Left kidney (tissue), 2 donors: ENCODE data around the gene FAP. TPM values are rescaled to one million over a fixed set of nuclear protein-coding genes. Genes with fewer than 3 reads are reported as not detected.

ENCODE experiments used
- DNase-seq: peaks from one replicate; pipeline ENCODE4 v3.0.0-alpha.2; 2013
- polyA plus RNA-seq: library from polyadenylated mRNA; unstranded; fragments of 120-200 nt; gene quantifications from one replicate; pipeline ENCODE4 v1.2.1, GENCODE V29; 2013; ENCODE audit not compliant: insufficient read length

The FAP gene
- polyA plus RNA-seq, 1 donor: 12.8 TPM

GRCh38 chr2:162185541-162186232, 57.6 kb downstream of the FAP start:
- DNase-seq: no peak

- no peak for DNase-seq
Observed at GRCh38 chr2:162184821-162185450, 58.3 kb downstream of the FAP start.

GRCh38 chr2:162184359-162184758, 58.9 kb downstream of the FAP start:
- DNase-seq: no peak

- DNase-seq: no peak
Observed at GRCh38 chr2:162182395-162182794, 60.9 kb downstream of the FAP start.

GRCh38 chr2:162177301-162177700, 65.9 kb downstream of the FAP start:
- DNase-seq: no peak

GRCh38 chr2:162175714-162176113, 67.5 kb downstream of the FAP start:
- no peak for DNase-seq

- DNase-seq: no peak
Observed at GRCh38 chr2:162174746-162175145, 68.5 kb downstream of the FAP start.

- DNase-seq: no peak
Observed at GRCh38 chr2:162172802-162173370, 70.4 kb downstream of the FAP start.

- no peak for DNase-seq
Observed at GRCh38 chr2:162166745-162167144, 76.5 kb downstream of the FAP start.

- DNase-seq: no peak
Observed at GRCh38 chr2:162166174-162166573, 77.1 kb downstream of the FAP start.

GRCh38 chr2:162164802-162165201, 78.4 kb downstream of the FAP start:
- DNase-seq: no peak

- no peak for DNase-seq
Observed at GRCh38 chr2:162159446-162159845, 83.8 kb downstream of the FAP start.

GRCh38 chr2:162156149-162156548, 87.1 kb downstream of the FAP start:
- no peak for DNase-seq

- no peak for DNase-seq
Observed at GRCh38 chr2:162155093-162155492, 88.2 kb downstream of the FAP start.

GRCh38 chr2:162153608-162154224, 89.5 kb downstream of the FAP start:
- DNase-seq: peak; percentile 56

- no peak for DNase-seq
Observed at GRCh38 chr2:162152147-162152546, 91.1 kb downstream of the FAP start, which contains the start of gene GCG. GCG (minus strand) TSS chr2:162152247; CDS start chr2:162149178, 3,069 bp downstream.

- no peak for DNase-seq
Observed at GRCh38 chr2:162149940-162150339, 93.3 kb downstream of the FAP start.

- DNase-seq: no peak
Observed at GRCh38 chr2:162149466-162149865, 93.8 kb downstream of the FAP start.

GRCh38 chr2:162148956-162149355, 94.3 kb downstream of the FAP start:
- no peak for DNase-seq

- DNase-seq: no peak
Observed at GRCh38 chr2:162143969-162144368, 99.3 kb downstream of the FAP start.

GRCh38 chr2:162138310-162138709, 104.9 kb downstream of the FAP start:
- DNase-seq: no peak

GRCh38 chr2:162127422-162127821, 115.8 kb downstream of the FAP start:
- no peak for DNase-seq

GRCh38 chr2:162126527-162126926, 116.7 kb downstream of the FAP start:
- DNase-seq: no peak
